DMS79 (cell line): ENCODE data around the gene NINL.
"Not testable (repeated sequence)": the region's sequence is repeated elsewhere in the genome, so short reads cannot be mapped to it uniquely, and the experiment has no call there.

Source experiments
- DNase-seq: peaks from one replicate; lab custom pipeline; 2025; lab: John Stamatoyannopoulos, UW

The NINL gene

DNA sequence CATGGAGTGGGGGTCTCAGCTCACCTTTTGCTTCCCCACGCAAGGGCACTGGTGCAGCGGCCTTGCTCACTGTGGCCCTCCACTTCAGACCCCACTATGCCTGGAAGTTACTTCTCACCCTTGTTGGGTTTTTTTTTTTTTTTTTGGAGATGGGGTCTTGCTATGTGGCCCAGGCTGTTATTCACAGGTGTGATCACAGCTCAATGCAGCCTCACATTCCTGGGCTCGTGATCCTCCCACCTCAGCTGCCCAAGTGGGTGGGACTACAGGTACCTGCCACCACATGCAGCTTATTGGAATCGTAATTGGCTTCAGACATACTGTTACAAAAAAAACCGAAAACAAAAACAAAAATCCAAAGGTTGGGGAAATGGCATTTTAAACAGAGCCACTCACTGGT, 32.4 kb downstream of the NINL start:
- DNase-seq: no peak

GRCh38 chr20:25551413-25552215, 33.7 kb downstream of the NINL start:
- DNase-seq: no peak

DNA sequence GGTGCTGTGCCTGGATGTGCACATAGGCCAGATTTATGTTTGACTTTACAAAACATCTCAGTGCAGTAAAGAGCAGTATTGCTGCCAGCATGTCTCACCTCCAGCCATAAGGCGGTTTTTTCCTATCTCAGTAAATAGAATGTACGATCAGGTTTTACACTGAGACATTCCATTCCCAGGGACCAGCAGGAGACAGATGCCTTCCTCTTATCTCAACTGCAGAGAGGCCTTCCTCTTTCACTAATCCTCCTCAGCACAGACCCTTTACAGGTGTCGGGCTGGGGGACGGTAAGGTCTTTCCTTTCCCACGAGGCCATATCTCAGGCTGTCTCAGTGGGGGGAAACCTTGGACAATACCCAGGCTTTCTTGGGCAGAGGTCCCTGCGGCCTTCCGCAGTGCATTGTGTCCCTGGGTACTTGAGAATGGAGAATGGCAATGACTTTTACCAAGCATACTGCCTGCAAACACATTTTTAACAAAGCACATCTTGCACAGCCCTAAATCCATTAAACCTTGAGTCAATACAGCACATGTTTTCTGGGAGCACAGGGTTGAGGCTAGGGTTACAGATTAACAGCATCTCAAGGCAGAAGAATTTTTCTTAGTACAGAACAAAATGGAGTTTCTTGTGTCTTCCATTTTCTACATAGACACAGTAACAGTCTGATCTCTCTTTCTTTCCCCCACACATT, 34.5 kb downstream of the NINL start:
- not testable (repeated sequence) for DNase-seq

GRCh38 chr20:25549843-25550477, 35.4 kb downstream of the NINL start:
- DNase-seq: no peak

GRCh38 chr20:25549172-25549773, 36.1 kb downstream of the NINL start:
- no peak for DNase-seq

- DNase-seq: no peak
These were observed 36.7 kb downstream of the NINL start for GRCh38 chr20:25548613-25549086.

DNA sequence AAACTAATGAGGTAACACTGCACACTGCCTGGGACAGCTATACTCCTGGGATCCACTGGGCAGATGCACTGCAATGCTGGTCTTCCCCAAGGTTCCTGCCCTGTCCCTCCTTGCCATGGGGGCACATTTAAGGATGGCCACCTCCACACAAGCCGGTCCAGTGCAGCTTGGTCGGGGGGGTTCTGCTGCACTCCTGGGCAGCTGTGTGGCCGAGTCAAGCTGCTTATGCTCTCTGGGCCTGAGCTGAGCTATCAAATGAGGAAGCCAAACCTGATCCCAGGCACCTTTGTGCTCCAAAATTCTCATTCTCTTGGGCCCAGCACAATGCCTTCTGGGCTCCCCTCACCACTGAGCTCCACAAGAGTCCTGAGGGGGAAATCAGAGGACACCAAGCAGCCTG, 37.3 kb downstream of the NINL start:
- no peak for DNase-seq

DNA sequence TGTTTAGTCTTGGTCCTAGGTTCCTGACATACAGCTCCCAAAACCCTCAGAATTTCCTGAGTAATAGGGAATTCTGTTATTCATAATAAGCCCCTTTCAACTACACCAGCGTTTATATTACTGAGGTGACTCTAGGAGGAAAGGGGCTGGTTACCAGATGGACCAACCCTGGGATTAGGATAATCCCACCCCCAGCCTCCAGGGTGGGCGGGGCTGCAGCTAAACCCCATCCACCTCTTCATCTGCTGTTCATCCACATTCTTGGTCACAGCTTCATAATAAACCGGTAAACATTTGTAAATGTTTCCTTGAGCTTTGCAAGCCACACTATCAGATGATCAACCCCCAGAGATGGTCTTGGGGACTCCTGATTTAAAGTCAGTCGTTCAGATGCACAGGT, 38.3 kb downstream of the NINL start:
- no peak for DNase-seq

DNA sequence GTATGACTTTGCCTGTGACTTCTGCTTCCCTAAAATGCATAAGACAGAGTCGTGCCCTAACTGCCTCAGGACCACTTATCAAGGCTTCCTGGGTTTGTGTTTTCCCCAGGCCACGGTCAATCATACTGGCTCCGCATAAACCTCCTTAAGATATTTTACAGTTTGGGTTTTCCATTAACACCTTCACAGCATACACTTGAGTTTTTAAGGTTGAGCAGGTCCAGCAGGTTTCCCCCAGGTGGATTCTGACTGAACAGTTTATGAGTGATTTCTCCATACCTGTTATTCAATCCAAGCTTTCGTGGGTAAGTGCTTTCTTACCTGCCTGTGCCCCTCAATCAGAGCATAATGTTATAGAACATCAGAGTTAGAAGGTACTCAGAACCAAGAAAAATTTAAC, 39.3 kb downstream of the NINL start:
- peak; percentile 85 for DNase-seq

GRCh38 chr20:25545171-25545570, 40.2 kb downstream of the NINL start:
- no peak for DNase-seq

- DNase-seq: no peak
These were observed 40.6 kb downstream of the NINL start for GRCh38 chr20:25544734-25545133.

- no peak for DNase-seq
These were observed 41.0 kb downstream of the NINL start for GRCh38 chr20:25544311-25544710.

DNA sequence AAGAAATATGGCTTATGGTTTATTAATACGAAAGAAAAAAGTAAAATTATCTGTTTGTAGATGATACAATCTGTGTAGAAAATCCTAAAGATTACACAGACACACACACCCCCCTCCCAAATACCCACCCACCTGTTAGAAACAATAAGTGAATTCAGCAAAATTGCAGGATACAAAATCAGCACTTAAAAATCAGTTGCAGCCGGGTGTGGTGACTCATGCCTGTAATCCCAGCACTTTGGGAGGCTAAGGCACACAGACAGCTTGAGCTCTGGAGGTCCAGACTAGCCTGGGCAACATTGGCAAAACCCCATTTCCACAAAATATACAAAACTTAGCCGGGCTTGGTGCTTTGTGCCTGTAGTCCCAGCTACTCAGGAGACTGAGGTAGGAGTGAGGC, 42.3 kb downstream of the NINL start:
- no peak for DNase-seq

DNA sequence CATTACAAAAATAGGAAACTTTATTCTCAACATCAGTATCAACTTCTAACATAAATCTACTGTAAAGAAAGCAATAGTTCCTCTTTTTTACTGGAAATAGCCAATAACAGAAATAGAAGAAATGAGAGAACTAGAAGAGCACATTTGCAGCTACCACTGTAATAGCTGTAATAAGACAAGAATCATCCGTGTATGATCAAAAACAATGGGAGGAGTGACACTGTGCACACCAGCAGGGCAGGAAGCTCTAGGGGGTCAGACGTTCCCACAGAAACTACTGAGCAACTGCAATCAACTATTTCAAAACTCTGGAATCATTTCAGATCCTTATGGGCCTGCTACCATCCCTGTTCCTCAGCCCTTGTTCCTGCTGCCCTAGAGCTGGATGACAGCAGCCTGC, 43.7 kb downstream of the NINL start:
- DNase-seq: no peak

GRCh38 chr20:25539742-25540672, 45.3 kb downstream of the NINL start:
- DNase-seq: peak; percentile 5

GRCh38 chr20:25538838-25539665, 46.3 kb downstream of the NINL start:
- DNase-seq: no peak

DNA sequence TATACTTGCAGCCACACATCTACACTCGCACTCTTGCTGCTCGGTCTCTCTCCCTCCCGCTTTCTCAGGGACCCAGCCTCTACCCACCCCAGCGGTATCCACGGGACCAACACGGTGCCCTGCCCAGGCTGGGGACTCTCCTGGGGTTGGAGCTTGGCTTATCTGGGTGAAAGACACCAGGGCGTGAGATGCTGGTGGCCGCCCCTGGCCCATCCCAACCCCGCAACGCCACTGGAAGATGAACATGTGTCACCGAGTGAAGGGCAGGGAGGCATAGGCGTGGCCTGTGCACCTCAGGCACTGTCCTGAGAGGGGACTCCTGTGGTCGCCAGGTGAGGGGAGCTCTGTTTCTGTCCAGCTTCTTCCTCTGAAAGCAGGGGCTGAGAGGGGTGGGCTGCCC, 47.4 kb downstream of the NINL start:
- DNase-seq: no peak

DNA sequence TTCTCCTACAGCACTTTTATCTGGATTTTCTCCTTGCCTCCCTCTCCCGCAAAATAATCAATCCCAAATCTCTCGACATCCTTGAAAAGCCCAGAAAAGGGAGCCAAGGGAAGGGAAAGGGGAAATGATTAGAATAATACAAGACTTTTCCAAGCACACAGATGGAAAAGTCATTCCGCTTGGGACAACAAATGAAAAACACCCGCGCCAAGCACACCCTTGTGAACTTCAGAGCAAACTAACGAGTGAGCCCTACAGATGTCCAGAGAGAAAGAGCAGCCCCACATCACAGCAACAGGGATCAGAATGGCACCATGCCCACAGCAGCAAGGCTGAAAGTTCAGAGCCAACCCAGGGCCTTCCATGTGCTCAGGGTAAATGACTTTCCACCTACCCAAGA, 49.6 kb downstream of the NINL start:
- DNase-seq: no peak

- DNase-seq: no peak
These were observed 50.5 kb downstream of the NINL start for GRCh38 chr20:25534845-25535244.

DNA sequence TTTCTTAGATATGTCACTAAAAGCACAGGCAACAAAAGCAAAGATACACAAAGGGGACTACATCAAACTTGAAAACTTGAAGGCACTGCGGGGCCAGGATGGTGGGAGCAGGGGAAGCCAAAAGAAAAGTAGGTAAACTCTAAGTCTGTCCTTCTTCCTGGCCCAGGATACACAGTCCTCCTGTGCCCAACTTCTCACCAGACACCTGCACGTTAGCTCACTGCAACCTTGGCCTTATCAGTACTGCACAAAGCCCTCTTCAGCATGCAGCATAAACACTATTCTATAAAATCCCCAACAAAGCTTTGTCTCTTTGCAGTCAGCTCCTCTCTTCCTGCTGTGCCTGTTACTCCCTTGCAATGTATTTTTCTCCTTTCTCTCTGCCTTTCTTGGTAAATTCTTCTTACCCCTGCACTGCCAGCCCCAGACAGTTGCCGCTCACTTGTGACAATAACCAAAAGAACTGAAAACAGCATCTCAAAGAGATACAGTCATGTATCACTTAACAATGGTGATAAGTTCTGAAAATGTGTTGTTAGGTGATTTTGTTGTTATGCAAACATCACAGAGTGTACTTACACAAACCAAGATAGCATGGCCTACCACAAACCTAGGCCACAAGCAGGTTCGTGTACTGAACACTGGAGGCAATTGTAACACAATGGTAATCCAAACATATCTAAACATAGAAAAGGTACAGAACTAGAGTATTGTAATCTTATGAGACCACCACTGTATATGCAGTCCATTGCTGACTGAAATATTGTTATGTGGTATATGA, 51.2 kb downstream of the NINL start:
- DNase-seq: no peak
